Measurements from ENCODE around the gene TWNK.

TWNK gene

GRCh38 chr10:101007099-101007711 is 19.9 kb downstream of the TWNK start:
- TF ChIP-seq CTCF (IDR thresholded peaks at IDR 0.05; ENCODE audit: extremely low read depth, missing control alignments), result no peak
- DNase-seq (ENCODE audit: low spot score), result no peak

GRCh38 chr10:101007915-101008822 is 20.8 kb downstream of the TWNK start:
- no peak for TF ChIP-seq CTCF (IDR thresholded peaks at IDR 0.05; ENCODE audit: extremely low read depth, missing control alignments)
- no peak for DNase-seq (ENCODE audit: low spot score)

GRCh38 chr10:101008823-101009423 is 21.6 kb downstream of the TWNK start:
- no peak for DNase-seq (ENCODE audit: low spot score)
- no peak for TF ChIP-seq CTCF (IDR thresholded peaks at IDR 0.05; ENCODE audit: extremely low read depth, missing control alignments)

- TF ChIP-seq CTCF (IDR thresholded peaks at IDR 0.05; ENCODE audit: extremely low read depth, missing control alignments), result no peak
- no peak for DNase-seq (ENCODE audit: low spot score)
Measured at GRCh38 chr10:101010329-101010728, 23.0 kb downstream of the TWNK start.

- no peak for TF ChIP-seq CTCF (IDR thresholded peaks at IDR 0.05; ENCODE audit: extremely low read depth, missing control alignments)
- no peak for DNase-seq (ENCODE audit: low spot score)
Measured at GRCh38 chr10:101011517-101012423, 24.4 kb downstream of the TWNK start.

GRCh38 chr10:101012525-101013364 is 25.4 kb downstream of the TWNK start:
- TF ChIP-seq CTCF (IDR thresholded peaks at IDR 0.05; ENCODE audit: extremely low read depth, missing control alignments), result peak; percentile 78
- peak; percentile 89 for DNase-seq (ENCODE audit: low spot score)
